Transverse colon (tissue), 4 donors: ENCODE measurements around the gene HOXA2.

Experiments used
- EP300 ChIP-seq: sonication (generic); formaldehyde crosslinking; IDR thresholded peaks from one replicate; pipeline ENCODE4 v1.6.1; 2017; ENCODE audit warnings: antibody characterized with exemption, low read depth
- POLR2A ChIP-seq: fragments of 450-650 bp; IDR thresholded peaks from one replicate; pipeline ENCODE4 v1.6.1; 2016; ENCODE audit warnings: antibody characterized with exemption, mild to moderate bottlenecking, moderate library complexity
- POLR2AphosphoS5 ChIP-seq, 3 donors: sonication (generic); formaldehyde crosslinking; IDR thresholded peaks; one replicate each; pipeline ENCODE4 v1.6.1; 2016; ENCODE audit warnings: antibody characterized with exemption in 3 of 3
- TF ChIP-seq, protein P1 (sequence below), 5 experiments: fragments of 200-600 bp in 3 of 5; fragments of 450-650 bp in 2 of 5; sonication (generic) in 3 of 5; IDR thresholded peaks; 1 replicate in 2 of 5; 2 replicates in 3 of 5; pipeline ENCODE4 v1.5.1; 2016 to 2017; ENCODE audit warnings: antibody characterized with exemption in 5 of 5, inconsistent platforms in 3 of 5, mild to moderate bottlenecking in 2 of 5, moderate library complexity in 1 of 5

DNA sequence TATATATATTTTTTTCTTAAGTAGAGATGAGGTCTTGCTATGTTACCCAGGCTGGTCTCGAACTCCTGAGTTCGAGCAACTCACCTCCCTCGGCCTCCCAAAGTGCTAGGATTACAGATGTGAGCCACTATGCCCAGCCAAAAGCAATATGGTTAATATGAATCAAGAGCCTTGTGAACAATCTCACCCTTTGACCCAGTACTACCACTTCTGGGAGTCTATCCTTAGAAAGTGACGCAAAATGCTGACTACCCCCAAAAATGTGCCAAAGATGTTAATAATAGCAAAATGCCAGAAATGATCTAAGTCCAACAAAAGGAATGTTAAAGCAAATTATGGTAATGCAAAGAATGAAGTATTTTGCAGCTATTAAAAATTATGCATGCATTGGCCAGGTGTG, 51.0 kb downstream of the HOXA2 start:
- TF ChIP-seq POLR2A = no peak
- TF ChIP-seq, protein P1, sequence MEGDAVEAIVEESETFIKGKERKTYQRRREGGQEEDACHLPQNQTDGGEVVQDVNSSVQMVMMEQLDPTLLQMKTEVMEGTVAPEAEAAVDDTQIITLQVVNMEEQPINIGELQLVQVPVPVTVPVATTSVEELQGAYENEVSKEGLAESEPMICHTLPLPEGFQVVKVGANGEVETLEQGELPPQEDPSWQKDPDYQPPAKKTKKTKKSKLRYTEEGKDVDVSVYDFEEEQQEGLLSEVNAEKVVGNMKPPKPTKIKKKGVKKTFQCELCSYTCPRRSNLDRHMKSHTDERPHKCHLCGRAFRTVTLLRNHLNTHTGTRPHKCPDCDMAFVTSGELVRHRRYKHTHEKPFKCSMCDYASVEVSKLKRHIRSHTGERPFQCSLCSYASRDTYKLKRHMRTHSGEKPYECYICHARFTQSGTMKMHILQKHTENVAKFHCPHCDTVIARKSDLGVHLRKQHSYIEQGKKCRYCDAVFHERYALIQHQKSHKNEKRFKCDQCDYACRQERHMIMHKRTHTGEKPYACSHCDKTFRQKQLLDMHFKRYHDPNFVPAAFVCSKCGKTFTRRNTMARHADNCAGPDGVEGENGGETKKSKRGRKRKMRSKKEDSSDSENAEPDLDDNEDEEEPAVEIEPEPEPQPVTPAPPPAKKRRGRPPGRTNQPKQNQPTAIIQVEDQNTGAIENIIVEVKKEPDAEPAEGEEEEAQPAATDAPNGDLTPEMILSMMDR (IDR thresholded peaks at IDR 0.05) = no peak
- no peak for TF ChIP-seq POLR2AphosphoS5 (IDR thresholded peaks at IDR 0.05)
- TF ChIP-seq EP300 = no peak
